ENCODE measurements around the gene ENPEP. TPM values are rescaled to one million over a fixed set of nuclear protein-coding genes. Genes with fewer than 3 reads are reported as not detected.

Gene ENPEP
- total RNA-seq, 2 donors from 2014 or later: 0.78 to 4.0 TPM

DNA sequence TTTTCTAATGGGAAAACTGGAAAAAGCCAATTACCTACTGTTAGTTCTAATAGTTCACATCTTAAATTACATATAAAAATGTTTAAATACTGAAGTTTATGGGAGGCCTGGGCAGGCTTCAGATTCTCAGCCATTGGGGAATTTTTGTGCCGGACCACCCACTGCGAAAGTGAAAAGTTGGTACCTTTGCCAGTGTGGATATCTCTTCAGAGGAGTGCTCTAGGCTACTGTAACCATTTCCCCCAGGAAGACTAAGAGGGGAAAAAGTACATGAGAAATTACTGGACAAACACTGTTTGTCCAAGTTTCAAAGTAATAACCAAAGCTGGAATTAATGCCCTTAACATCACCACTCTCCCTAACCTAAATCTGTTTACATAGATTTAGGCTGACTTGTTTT, 126.1 kb downstream of the ENPEP start:
- no peak for DNase-seq
- no peaks in the 10 kb centered on the region for H3K36me3 ChIP-seq (replicated peaks in 1 of 2; ENCODE audit: insufficient read depth in 1 of 2, low read depth in 2 of 2)
- no peaks in the 10 kb centered on the region for H3K27me3 ChIP-seq
- intact Hi-C loops (cut with DNase I): no loop called here
- H3K9me3 ChIP-seq: no peaks in the 10 kb centered on the region
- TF ChIP-seq POLR2A (IDR thresholded peaks at IDR 0.05): no peak
- TF ChIP-seq, protein P1, sequence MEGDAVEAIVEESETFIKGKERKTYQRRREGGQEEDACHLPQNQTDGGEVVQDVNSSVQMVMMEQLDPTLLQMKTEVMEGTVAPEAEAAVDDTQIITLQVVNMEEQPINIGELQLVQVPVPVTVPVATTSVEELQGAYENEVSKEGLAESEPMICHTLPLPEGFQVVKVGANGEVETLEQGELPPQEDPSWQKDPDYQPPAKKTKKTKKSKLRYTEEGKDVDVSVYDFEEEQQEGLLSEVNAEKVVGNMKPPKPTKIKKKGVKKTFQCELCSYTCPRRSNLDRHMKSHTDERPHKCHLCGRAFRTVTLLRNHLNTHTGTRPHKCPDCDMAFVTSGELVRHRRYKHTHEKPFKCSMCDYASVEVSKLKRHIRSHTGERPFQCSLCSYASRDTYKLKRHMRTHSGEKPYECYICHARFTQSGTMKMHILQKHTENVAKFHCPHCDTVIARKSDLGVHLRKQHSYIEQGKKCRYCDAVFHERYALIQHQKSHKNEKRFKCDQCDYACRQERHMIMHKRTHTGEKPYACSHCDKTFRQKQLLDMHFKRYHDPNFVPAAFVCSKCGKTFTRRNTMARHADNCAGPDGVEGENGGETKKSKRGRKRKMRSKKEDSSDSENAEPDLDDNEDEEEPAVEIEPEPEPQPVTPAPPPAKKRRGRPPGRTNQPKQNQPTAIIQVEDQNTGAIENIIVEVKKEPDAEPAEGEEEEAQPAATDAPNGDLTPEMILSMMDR (IDR thresholded peaks at IDR 0.05): no peak
- H3K4me1 ChIP-seq: no peaks in the 10 kb centered on the region
- WGBS, 2 donors: 86 to 90% methylated on average over 2 of the region's 2 CpGs
- ATAC-seq: no peak
- H3K27ac ChIP-seq: no peak overlapping the region
- no peak overlapping the region for H3K4me3 ChIP-seq

DNA sequence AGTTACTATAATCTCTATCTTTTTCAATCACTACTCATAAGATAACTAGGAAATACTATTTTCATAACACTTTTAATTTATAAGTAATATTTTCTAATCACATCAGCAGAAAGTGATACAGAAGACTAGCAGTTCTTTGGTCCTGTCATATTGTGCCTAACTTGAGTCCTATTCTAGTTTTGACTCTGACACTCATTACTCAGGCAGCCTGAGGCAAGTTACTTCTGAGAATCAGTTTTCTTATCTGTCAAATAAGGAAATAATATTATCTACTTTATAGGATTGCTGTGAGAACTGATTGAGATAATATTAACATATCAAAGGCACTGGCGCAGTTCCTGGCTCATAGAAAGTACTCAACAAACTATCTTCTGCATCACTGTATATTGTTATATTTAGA, 129.1 kb downstream of the ENPEP start:
- H3K4me3 ChIP-seq: no peak overlapping the region
- no peaks in the 10 kb centered on the region for H3K9me3 ChIP-seq
- ATAC-seq (no peak), DNase-seq (no peak)
- no peaks in the 10 kb centered on the region for H3K36me3 ChIP-seq (replicated peaks in 1 of 2; ENCODE audit: insufficient read depth in 1 of 2, low read depth in 2 of 2)
- WGBS, 2 donors: 68 to 73% methylated on average over 1 of the region's 1 CpG
- H3K27me3 ChIP-seq: no peaks in the 10 kb centered on the region
- TF ChIP-seq POLR2A (IDR thresholded peaks at IDR 0.05): no peak
- TF ChIP-seq, protein P1 (IDR thresholded peaks at IDR 0.05): no peak
- no peak overlapping the region for H3K27ac ChIP-seq
- no peaks in the 10 kb centered on the region for H3K4me1 ChIP-seq
- intact Hi-C loops (cut with DNase I): no loop called here

DNA sequence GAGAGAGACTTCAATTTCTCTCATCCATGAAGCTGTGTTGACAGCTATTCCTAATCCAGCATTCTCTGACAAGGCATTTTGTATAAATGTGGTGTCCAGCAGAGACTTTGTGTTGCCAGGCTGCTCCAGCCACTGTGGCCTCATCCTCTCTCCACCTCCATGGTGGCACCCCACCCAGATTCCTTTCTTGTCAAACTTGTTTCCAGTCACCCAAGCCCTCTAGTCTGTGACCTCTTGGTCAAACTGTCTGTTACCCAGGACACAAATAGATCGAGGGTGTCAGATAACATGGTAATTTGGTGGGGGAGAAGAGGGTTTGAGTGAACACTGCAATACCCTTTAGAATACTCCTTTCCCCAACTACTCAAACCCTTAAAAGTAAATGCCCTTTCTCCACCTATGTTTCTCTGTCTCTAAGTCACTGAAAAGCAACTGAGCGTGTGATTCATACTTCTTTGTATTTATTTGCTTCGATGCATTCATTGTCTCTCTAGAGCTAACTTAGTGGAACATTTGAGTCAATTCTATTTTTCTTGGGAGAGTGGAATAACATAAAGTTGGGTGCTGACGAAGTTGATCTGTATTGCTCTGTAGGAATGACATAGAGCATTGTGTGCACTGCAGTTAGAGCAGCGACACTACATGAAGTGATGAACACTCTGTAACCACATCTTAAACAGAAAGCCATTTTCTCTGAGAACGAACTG, 133.2 kb downstream of the ENPEP start:
- WGBS, 2 donors: 13 to 14% methylated on average over 6 of the region's 6 CpGs
- peaks cover 0 to 30% of the 10 kb centered on the region in 2 donors for H3K27me3 ChIP-seq
- no peak for ATAC-seq
- intact Hi-C loops (cut with DNase I): no loop called here
- H3K9me3 ChIP-seq: no peaks in the 10 kb centered on the region
- no peaks in the 10 kb centered on the region for H3K36me3 ChIP-seq (replicated peaks in 1 of 2; ENCODE audit: insufficient read depth in 1 of 2, low read depth in 2 of 2)
- TF ChIP-seq, protein P1 (IDR thresholded peaks at IDR 0.05): no peak
- no peak for TF ChIP-seq POLR2A (IDR thresholded peaks at IDR 0.05)
- no peak overlapping the region for H3K4me3 ChIP-seq
- DNase-seq: no peak
- H3K4me1 ChIP-seq: peaks cover 16% of the 10 kb centered on the region
- H3K27ac ChIP-seq: no peak overlapping the region

DNA sequence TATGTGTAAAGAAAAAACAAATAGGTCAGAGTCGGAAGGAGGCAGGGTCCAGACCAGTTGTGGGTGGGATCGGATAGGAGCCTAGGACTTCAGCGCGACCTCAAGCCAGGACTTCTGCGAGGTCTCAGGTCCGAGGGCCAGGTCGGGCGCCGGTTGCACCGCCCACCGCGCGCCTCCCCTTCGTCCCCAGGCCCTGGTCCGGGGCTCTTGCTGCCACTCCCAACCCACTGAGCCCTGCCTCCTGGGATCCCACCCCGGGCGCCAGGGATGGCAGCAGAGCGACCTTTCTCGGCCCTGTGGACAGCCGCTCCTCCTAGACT, 134.6 kb downstream of the ENPEP start:
- TF ChIP-seq, protein P1 (IDR thresholded peaks at IDR 0.05): no peak
- no peak for TF ChIP-seq POLR2A (IDR thresholded peaks at IDR 0.05)
- peaks cover 0 to 44% of the 10 kb centered on the region in 2 donors for H3K27me3 ChIP-seq
- H3K4me3 ChIP-seq: no peak overlapping the region
- peaks cover 16% of the 10 kb centered on the region for H3K4me1 ChIP-seq
- H3K36me3 ChIP-seq (replicated peaks in 1 of 2; ENCODE audit: insufficient read depth in 1 of 2, low read depth in 2 of 2): no peaks in the 10 kb centered on the region
- ATAC-seq (no peak), DNase-seq (no peak)
- 2 to 7% methylated on average over 10 to 20 of the region's 20 CpGs for WGBS, 2 donors
- intact Hi-C loops (cut with DNase I): no loop called here
- no peak overlapping the region for H3K27ac ChIP-seq
- H3K9me3 ChIP-seq: no peaks in the 10 kb centered on the region
